H9 (cell line): ENCODE results near the gene LYPD6. TPM values are rescaled to one million over a fixed set of nuclear protein-coding genes. Genes with fewer than 3 reads are reported as not detected.

ENCODE experiments used
- DNase-seq: peaks from one replicate; pipeline ENCODE4 v3.0.0-alpha.2; 2017
- H2AFZ ChIP-seq: one replicate; pipeline ENCODE4 v1.6.1; 2013; ENCODE audit warnings: mild to moderate bottlenecking, low read length, control low read depth, moderate library complexity
- H2AK5ac ChIP-seq: 2 replicates; pipeline ENCODE4 v1.6.1; 2013; ENCODE audit warnings: low read length, control low read depth, mixed read lengths; ENCODE audit not compliant: insufficient read length
- H2BK120ac ChIP-seq: one replicate; pipeline ENCODE4 v1.6.1; 2013; ENCODE audit warnings: low read depth, mild to moderate bottlenecking, low read length, control low read depth, inconsistent platforms; ENCODE audit not compliant: poor library complexity, severe bottlenecking
- H2BK12ac ChIP-seq: 2 replicates; pipeline ENCODE4 v1.6.1; 2013; ENCODE audit warnings: low read length, control low read depth, mixed read lengths, low read depth; ENCODE audit not compliant: insufficient read length
- H2BK15ac ChIP-seq: 2 replicates; pipeline ENCODE4 v1.6.1; 2013; ENCODE audit warnings: low read depth, low read length, control low read depth
- H2BK20ac ChIP-seq: one replicate; pipeline ENCODE4 v1.6.1; 2013; ENCODE audit warnings: low read depth, mild to moderate bottlenecking, low read length, control low read depth, inconsistent platforms; ENCODE audit not compliant: poor library complexity, severe bottlenecking
- H2BK5ac ChIP-seq: 2 replicates; pipeline ENCODE4 v1.6.1; 2013; ENCODE audit warnings: low read length, control low read depth, mixed read lengths; ENCODE audit not compliant: insufficient read length
- H3K14ac ChIP-seq: 2 replicates; pipeline ENCODE4 v1.6.1; 2013; ENCODE audit warnings: low read length, control low read depth; ENCODE audit not compliant: insufficient read depth
- H3K18ac ChIP-seq: 2 replicates; pipeline ENCODE4 v1.6.1; 2013; ENCODE audit warnings: low read depth, mild to moderate bottlenecking, mixed read lengths, low read length, control low read depth; ENCODE audit not compliant: insufficient read length
- H3K23ac ChIP-seq: 2 replicates; pipeline ENCODE4 v1.6.1; 2013; ENCODE audit warnings: low read length, control low read depth, mixed read lengths, low read depth; ENCODE audit not compliant: insufficient read length
- H3K23me2 ChIP-seq: 2 replicates; pipeline ENCODE4 v1.6.1; 2013; ENCODE audit warnings: low read depth, mild to moderate bottlenecking, mixed read lengths, low read length, control low read depth; ENCODE audit not compliant: insufficient read length, poor library complexity, severe bottlenecking
- H3K27ac ChIP-seq: 2 replicates; pipeline ENCODE4 v1.5.1; 2013; ENCODE audit warnings: low read length, control low read depth, mixed read lengths, low read depth; ENCODE audit not compliant: insufficient read length
- H3K27me3 ChIP-seq: 2 replicates; pipeline ENCODE4 v1.6.1; 2013; ENCODE audit warnings: low read length, control low read depth, inconsistent platforms; ENCODE audit not compliant: insufficient read depth
- H3K4ac ChIP-seq: 2 replicates; pipeline ENCODE4 v1.6.1; 2013; ENCODE audit warnings: low read depth, mild to moderate bottlenecking, control low read depth, inconsistent platforms, low read length, moderate library complexity
- H3K4me1 ChIP-seq: 2 replicates; pipeline ENCODE4 v1.6.1; 2013; ENCODE audit warnings: low read length, control low read depth, inconsistent platforms; ENCODE audit not compliant: insufficient read depth
- H3K4me2 ChIP-seq: 2 replicates; pipeline ENCODE4 v1.6.1; 2013; ENCODE audit warnings: low read length, control low read depth, mixed read lengths; ENCODE audit not compliant: insufficient read length, insufficient read depth
- H3K56ac ChIP-seq: 2 replicates; pipeline ENCODE4 v1.6.1; 2013; ENCODE audit warnings: low read depth, mild to moderate bottlenecking, mixed read lengths, low read length, control low read depth; ENCODE audit not compliant: insufficient read length
- H3K79me1 ChIP-seq: 2 replicates; pipeline ENCODE4 v1.6.1; 2013; ENCODE audit warnings: low read depth, mild to moderate bottlenecking, moderate library complexity, low read length, control low read depth, inconsistent platforms; ENCODE audit not compliant: insufficient read depth, poor library complexity, severe bottlenecking
- H3K79me2 ChIP-seq: 2 replicates; pipeline ENCODE4 v1.6.1; 2013; ENCODE audit warnings: low read length, control low read depth, inconsistent platforms; ENCODE audit not compliant: insufficient read depth
- H3K9ac ChIP-seq: 2 replicates; pipeline ENCODE4 v1.6.1; 2013; ENCODE audit warnings: low read length, control low read depth, mixed read lengths; ENCODE audit not compliant: insufficient read length; ENCODE audit errors: extremely low read depth
- H3K9me3 ChIP-seq: one replicate; pipeline ENCODE4 v1.6.1; 2013; ENCODE audit warnings: low read depth, low read length, inconsistent platforms; ENCODE audit not compliant: control insufficient read depth
- H3T11ph ChIP-seq: one replicate; pipeline ENCODE4 v1.6.1; 2013; ENCODE audit warnings: mild to moderate bottlenecking, low read length, control low read depth, inconsistent platforms
- H4K20me1 ChIP-seq: one replicate; pipeline ENCODE4 v1.6.1; 2013; ENCODE audit not compliant: control insufficient read depth, insufficient read length, insufficient read depth
- H4K5ac ChIP-seq: 2 replicates; pipeline ENCODE4 v1.6.1; 2013; ENCODE audit warnings: low read depth, mild to moderate bottlenecking, mixed read lengths, low read length, control low read depth; ENCODE audit not compliant: insufficient read length
- H4K8ac ChIP-seq: replicated peaks from 2 replicates; pipeline ENCODE4 v1.6.1; 2013; ENCODE audit warnings: low read length, control low read depth, mixed read lengths, low read depth; ENCODE audit not compliant: insufficient read length
- H4K91ac ChIP-seq: 2 replicates; pipeline ENCODE4 v1.6.1; 2013; ENCODE audit warnings: low read depth, mild to moderate bottlenecking, moderate library complexity, mixed read lengths, low read length, control low read depth; ENCODE audit not compliant: insufficient read length
- H3K27ac Mint-ChIP-seq, 3 experiments: 2 replicates in 2 of 3; 3 replicates in 1 of 3; pipeline ENCODE4 v1.8.0; 2020 to 2021; ENCODE audit warnings: mixed read lengths in 3 of 3, mild to moderate bottlenecking in 1 of 3, moderate library complexity in 1 of 3
- H3K27me3 Mint-ChIP-seq: 2 replicates; pipeline ENCODE4 v1.8.0; 2021; ENCODE audit warnings: low read depth, mild to moderate bottlenecking, moderate library complexity, mixed read lengths
- H3K36me3 Mint-ChIP-seq, 3 experiments: 2 replicates in 2 of 3; 3 replicates in 1 of 3; pipeline ENCODE4 v1.8.0; 2020 to 2021; ENCODE audit warnings: low read depth in 3 of 3, mixed read lengths in 3 of 3; ENCODE audit not compliant: insufficient read depth in 1 of 3
- H3K4me1 Mint-ChIP-seq, 2 experiments: 2 replicates each; pipeline ENCODE4 v1.8.0; 2020; ENCODE audit warnings: mixed read lengths in 2 of 2
- H3K4me3 Mint-ChIP-seq, 2 experiments: 2 replicates in 1 of 2; 3 replicates in 1 of 2; pipeline ENCODE4 v1.8.0; 2020 to 2021; ENCODE audit warnings: mild to moderate bottlenecking in 2 of 2, mixed read lengths in 2 of 2, moderate library complexity in 1 of 2
- H3K9me3 Mint-ChIP-seq, 2 experiments: 2 replicates in 1 of 2; 3 replicates in 1 of 2; pipeline ENCODE4 v1.8.0; 2020; ENCODE audit warnings: mild to moderate bottlenecking in 2 of 2, mixed read lengths in 2 of 2, moderate library complexity in 1 of 2
- WGBS: extraction: QIAGEN DNeasy Blood & Tissue Kit; methylation state at CpG from one replicate; pipeline ENCODE4 v1.1.7; 2013; ENCODE audit warnings: missing lambda C conversion rate, low lambda C conversion rate, mixed read lengths; ENCODE audit not compliant: insufficient read length; ENCODE audit errors: extremely low coverage; 5-methylcytosine and 5-hydroxymethylcytosine counted together
- total RNA-seq: library from RNA; stranded (reverse); gene quantifications from 2 replicates; pipeline ENCODE4 v1.2.1, GENCODE V29; 2021
- TF ChIP-seq, protein P1 (sequence below): fragments of 200-600 bp; sonication (generic); conservative IDR thresholded peaks from 3 replicates; pipeline ENCODE4 v1.8.0; 2021; ENCODE audit warnings: antibody characterized with exemption, mild to moderate bottlenecking

Gene LYPD6
- total RNA-seq, 1 experiment from 2014 or later = 3.0 TPM

DNA sequence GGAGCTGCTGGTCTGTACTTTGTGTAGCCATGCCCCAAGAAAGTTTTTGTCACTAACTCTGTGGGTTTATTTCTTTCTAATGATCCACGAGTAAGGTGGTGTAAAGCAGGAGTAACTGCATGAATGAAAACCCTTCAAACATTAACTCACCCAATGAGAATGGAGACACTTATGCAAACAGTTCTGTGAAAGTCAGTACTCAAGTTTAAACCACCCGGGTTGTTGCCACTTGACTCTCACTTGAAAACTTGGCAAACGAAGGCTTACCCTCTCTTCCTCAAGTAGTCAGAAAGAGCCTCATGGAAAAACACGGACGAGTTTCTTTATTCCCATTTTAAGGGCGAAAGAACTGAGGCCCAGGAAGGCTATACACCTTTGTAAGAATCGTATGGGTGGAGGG lies 139.7 kb downstream of the LYPD6 start:
- WGBS = no CpG with 5 or more reads among the region's 7 CpGs

More for the DNA sequence above, 139.7 kb downstream of the LYPD6 start:
- Histone ChIP-seq H2BK15ac (no peak overlapping the region), H3K56ac (no peak overlapping the region), H3K4me1 (no peaks in the 10 kb centered on the region), H4K5ac (no peak overlapping the region), H3K27me3 (no peaks in the 10 kb centered on the region), H4K8ac (no peak overlapping the region), H2BK120ac (no peak overlapping the region), H2BK12ac (no peak overlapping the region), H3T11ph (no peak overlapping the region), H3K14ac (no peak overlapping the region), H3K27ac (no peak overlapping the region), H3K9me3 (no peaks in the 10 kb centered on the region), H4K91ac (no peak overlapping the region), H3K79me2 (no peaks in the 10 kb centered on the region), H3K23me2 (no peaks in the 10 kb centered on the region), H3K23ac (no peak overlapping the region), H3K79me1 (no peaks in the 10 kb centered on the region), H3K18ac (no peak overlapping the region), H3K9ac (no peak overlapping the region), H2AFZ (no peak overlapping the region), H2BK20ac (no peak overlapping the region), H2AK5ac (no peak overlapping the region), H3K4ac (no peak overlapping the region), H2BK5ac (no peak overlapping the region), H4K20me1 (no peaks in the 10 kb centered on the region), H3K4me2 (no peak overlapping the region)
- Mint-ChIP-seq H3K27me3 (no peaks in the 10 kb centered on the region), H3K27ac (no peak overlapping the region), H3K36me3 (peaks cover 0 to 4% (median 0%) of the 10 kb centered on the region in 3 experiments; a peak in 3 of 7 replicates), H3K9me3 (no peaks in the 10 kb centered on the region), H3K4me1 (peaks cover 3 to 8% of the 10 kb centered on the region in 2 experiments; a peak in 2 of 4 replicates), H3K4me3 (no peak overlapping the region)
- no peak for DNase-seq
- TF ChIP-seq, protein P1, sequence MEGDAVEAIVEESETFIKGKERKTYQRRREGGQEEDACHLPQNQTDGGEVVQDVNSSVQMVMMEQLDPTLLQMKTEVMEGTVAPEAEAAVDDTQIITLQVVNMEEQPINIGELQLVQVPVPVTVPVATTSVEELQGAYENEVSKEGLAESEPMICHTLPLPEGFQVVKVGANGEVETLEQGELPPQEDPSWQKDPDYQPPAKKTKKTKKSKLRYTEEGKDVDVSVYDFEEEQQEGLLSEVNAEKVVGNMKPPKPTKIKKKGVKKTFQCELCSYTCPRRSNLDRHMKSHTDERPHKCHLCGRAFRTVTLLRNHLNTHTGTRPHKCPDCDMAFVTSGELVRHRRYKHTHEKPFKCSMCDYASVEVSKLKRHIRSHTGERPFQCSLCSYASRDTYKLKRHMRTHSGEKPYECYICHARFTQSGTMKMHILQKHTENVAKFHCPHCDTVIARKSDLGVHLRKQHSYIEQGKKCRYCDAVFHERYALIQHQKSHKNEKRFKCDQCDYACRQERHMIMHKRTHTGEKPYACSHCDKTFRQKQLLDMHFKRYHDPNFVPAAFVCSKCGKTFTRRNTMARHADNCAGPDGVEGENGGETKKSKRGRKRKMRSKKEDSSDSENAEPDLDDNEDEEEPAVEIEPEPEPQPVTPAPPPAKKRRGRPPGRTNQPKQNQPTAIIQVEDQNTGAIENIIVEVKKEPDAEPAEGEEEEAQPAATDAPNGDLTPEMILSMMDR = no peak
